Body of pancreas (tissue), 4 donors: ENCODE data around the gene WDR17. TPM values are rescaled to one million over a fixed set of nuclear protein-coding genes. Genes with fewer than 3 reads are reported as not detected.

ENCODE experiments used
- ATAC-seq: fragments of 150-250 bp; one replicate; pipeline ENCODE4 v1.9.1; 2016
- DNase-seq, 4 donors: peaks; one replicate each; pipeline ENCODE4 v3.0.0-alpha.2; 2019
- H3K27ac ChIP-seq, 4 donors: fragments of 200-600 bp; sonication (generic); 1 replicate in 3 of 4; 2 replicates in 1 of 4; pipeline versions ENCODE4 v1.5.1 to v1.6.1; 2016 to 2019; ENCODE audit warnings: mild to moderate bottlenecking in 1 of 4, mixed read lengths in 1 of 4, moderate library complexity in 1 of 4
- H3K27me3 ChIP-seq, 2 donors: fragments of 200-600 bp; sonication (generic); one replicate each; pipeline ENCODE4 v1.6.0; 2016; ENCODE audit warnings: mild to moderate bottlenecking in 1 of 2
- H3K36me3 ChIP-seq, 2 donors: fragments of 200-600 bp; sonication (generic); replicated peaks in 1 of 2; 2 replicates each; pipeline ENCODE4 v1.5.1; 2016; ENCODE audit warnings: low read depth in 2 of 2; ENCODE audit not compliant: insufficient read depth in 1 of 2
- H3K4me1 ChIP-seq: fragments of 200-600 bp; sonication (generic); one replicate; pipeline ENCODE4 v1.6.0; 2016
- H3K4me3 ChIP-seq, 2 donors: fragments of 200-600 bp; sonication (generic); 1 replicate in 1 of 2; 2 replicates in 1 of 2; pipeline ENCODE4 v1.5.1; 2016 to 2019
- H3K9me3 ChIP-seq, 3 donors: fragments of 200-600 bp; sonication (generic); 1 replicate in 2 of 3; 2 replicates in 1 of 3; pipeline ENCODE4 v1.5.1; 2016
- POLR2A ChIP-seq, 3 donors: fragments of 450-650 bp; IDR thresholded peaks; one replicate each; pipeline ENCODE4 v1.6.1; 2016; ENCODE audit warnings: antibody characterized with exemption in 3 of 3, mild to moderate bottlenecking in 2 of 3
- WGBS, 2 donors: methylation state at CpG; one replicate each; pipeline ENCODE4 v1.1.5; 2017; 5-methylcytosine and 5-hydroxymethylcytosine counted together
- intact Hi-C: fragments of 100-400 bp; cut with DNase I; formaldehyde crosslinking; loops from one replicate; pipeline ENCODE4 v1.15.1; 2023
- small RNA-seq: library from RNA; depleted of rRNA; stranded (forward); fragments of <200 nt; gene quantifications from one replicate; pipeline ENCODE3, GENCODE V24; 2016
- total RNA-seq, 2 donors: library from RNA; depleted of rRNA; stranded (reverse); fragments of >200 nt; gene quantifications; one replicate each; pipeline ENCODE4 v1.1.0, GENCODE V29; 2016
- TF ChIP-seq, protein P1 (sequence below), 7 experiments: fragments of 450-650 bp in 4 of 7; fragments of 200-600 bp in 3 of 7; sonication (generic) in 3 of 7; IDR thresholded peaks; one replicate each; pipeline ENCODE4 v1.5.1; 2016 to 2019; ENCODE audit warnings: antibody characterized with exemption in 7 of 7

WDR17 gene
- total RNA-seq, 2 donors from 2014 or later, result 3.9 to 6.3 TPM

- Histone ChIP-seq H3K36me3 (no peaks in the 10 kb centered on the region), H3K9me3 (no peaks in the 10 kb centered on the region), H3K27me3 (no peaks in the 10 kb centered on the region), H3K4me1 (no peaks in the 10 kb centered on the region), H3K4me3 (no peak overlapping the region), H3K27ac (no peak overlapping the region)
- intact Hi-C loops, result no loop called here
- TF ChIP-seq, protein P1, sequence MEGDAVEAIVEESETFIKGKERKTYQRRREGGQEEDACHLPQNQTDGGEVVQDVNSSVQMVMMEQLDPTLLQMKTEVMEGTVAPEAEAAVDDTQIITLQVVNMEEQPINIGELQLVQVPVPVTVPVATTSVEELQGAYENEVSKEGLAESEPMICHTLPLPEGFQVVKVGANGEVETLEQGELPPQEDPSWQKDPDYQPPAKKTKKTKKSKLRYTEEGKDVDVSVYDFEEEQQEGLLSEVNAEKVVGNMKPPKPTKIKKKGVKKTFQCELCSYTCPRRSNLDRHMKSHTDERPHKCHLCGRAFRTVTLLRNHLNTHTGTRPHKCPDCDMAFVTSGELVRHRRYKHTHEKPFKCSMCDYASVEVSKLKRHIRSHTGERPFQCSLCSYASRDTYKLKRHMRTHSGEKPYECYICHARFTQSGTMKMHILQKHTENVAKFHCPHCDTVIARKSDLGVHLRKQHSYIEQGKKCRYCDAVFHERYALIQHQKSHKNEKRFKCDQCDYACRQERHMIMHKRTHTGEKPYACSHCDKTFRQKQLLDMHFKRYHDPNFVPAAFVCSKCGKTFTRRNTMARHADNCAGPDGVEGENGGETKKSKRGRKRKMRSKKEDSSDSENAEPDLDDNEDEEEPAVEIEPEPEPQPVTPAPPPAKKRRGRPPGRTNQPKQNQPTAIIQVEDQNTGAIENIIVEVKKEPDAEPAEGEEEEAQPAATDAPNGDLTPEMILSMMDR (IDR thresholded peaks at IDR 0.05), result no peak
- no peak for TF ChIP-seq POLR2A (IDR thresholded peaks at IDR 0.05)
- DNase-seq (no peak), ATAC-seq (no peak)
- 41 to 53% methylated on average over 5 of the region's 5 CpGs for WGBS, 2 donors
Observed at GRCh38 chr4:176222149-176222548, 156.5 kb downstream of the WDR17 start.

- no peak overlapping the region for H3K27ac ChIP-seq
- H3K4me3 ChIP-seq, result no peak overlapping the region
- H3K27me3 ChIP-seq, result no peaks in the 10 kb centered on the region
- H3K36me3 ChIP-seq, result no peaks in the 10 kb centered on the region
- TF ChIP-seq, protein P1 (IDR thresholded peaks at IDR 0.05), result no peak
- TF ChIP-seq POLR2A (IDR thresholded peaks at IDR 0.05), result no peak
- DNase-seq, result no peak
- no peaks in the 10 kb centered on the region for H3K9me3 ChIP-seq
- H3K4me1 ChIP-seq, result no peaks in the 10 kb centered on the region
- no peak for ATAC-seq
- 47 to 59% methylated on average over 2 of the region's 2 CpGs for WGBS, 2 donors
- intact Hi-C loops, result no loop called here
Observed at GRCh38 chr4:176223561-176223960, 157.9 kb downstream of the WDR17 start.

DNA sequence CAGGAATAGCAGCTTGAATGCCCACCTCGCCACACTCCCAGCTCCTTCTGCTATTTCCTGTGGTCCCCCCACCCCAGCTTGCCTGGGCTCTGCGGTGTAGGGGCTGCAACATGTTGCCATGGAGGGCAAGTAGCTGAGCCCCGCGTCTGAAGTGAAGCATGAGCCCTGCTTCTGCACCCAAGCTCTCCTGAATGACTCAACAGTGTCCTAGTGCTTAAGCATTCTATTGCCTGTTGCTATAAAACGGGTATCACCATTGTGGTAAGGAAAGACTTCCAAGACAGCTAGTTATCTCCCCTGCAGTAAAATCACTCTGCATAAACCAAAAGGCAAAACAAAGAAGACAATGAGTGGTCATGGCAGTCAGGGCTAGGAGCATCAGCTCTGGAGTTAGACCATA lies 161.1 kb downstream of the WDR17 start:
- Histone ChIP-seq H3K36me3 (no peaks in the 10 kb centered on the region), H3K9me3 (no peaks in the 10 kb centered on the region), H3K27ac (no peak overlapping the region), H3K27me3 (no peaks in the 10 kb centered on the region), H3K4me3 (no peak overlapping the region), H3K4me1 (no peaks in the 10 kb centered on the region)
- intact Hi-C loops, result no loop called here
- WGBS, 2 donors, result 64 to 75% methylated on average over 5 of the region's 5 CpGs
- DNase-seq (no peak), ATAC-seq (no peak)
- TF ChIP-seq, protein P1 (IDR thresholded peaks at IDR 0.05), result no peak
- TF ChIP-seq POLR2A (IDR thresholded peaks at IDR 0.05), result no peak

- Histone ChIP-seq H3K9me3 (no peaks in the 10 kb centered on the region), H3K4me1 (no peaks in the 10 kb centered on the region), H3K27ac (no peak overlapping the region), H3K4me3 (no peak overlapping the region), H3K36me3 (no peaks in the 10 kb centered on the region), H3K27me3 (no peaks in the 10 kb centered on the region)
- ATAC-seq, result no peak
- no peak for DNase-seq
- intact Hi-C loops, result no loop called here
- no peak for TF ChIP-seq POLR2A (IDR thresholded peaks at IDR 0.05)
- TF ChIP-seq, protein P1 (IDR thresholded peaks at IDR 0.05), result no peak
- WGBS, 2 donors, result 51 to 62% methylated on average over 4 of the region's 4 CpGs
Observed at GRCh38 chr4:176229645-176230044, 164.0 kb downstream of the WDR17 start.

Small RNA genes within 50 kb of the gene (small RNA-seq; reads per million reads assigned to genes)
- not detected for gene RF00432

Other genes starting within 250 kb of the WDR17 start
- not detected for gene SPATA4, start 129.7 kb downstream of the WDR17 start, total RNA-seq
- not detected for gene ASB5, start 203.4 kb downstream of the WDR17 start, total RNA-seq